Measurements from ENCODE around the gene DENND2A. TPM values are rescaled to one million over a fixed set of nuclear protein-coding genes. Genes with fewer than 3 reads are reported as not detected.

The DENND2A gene
- polyA plus RNA-seq, 2 of the 4 experiments (the other 2 are of a cell fraction): 0.37 to 0.63 TPM

DNA sequence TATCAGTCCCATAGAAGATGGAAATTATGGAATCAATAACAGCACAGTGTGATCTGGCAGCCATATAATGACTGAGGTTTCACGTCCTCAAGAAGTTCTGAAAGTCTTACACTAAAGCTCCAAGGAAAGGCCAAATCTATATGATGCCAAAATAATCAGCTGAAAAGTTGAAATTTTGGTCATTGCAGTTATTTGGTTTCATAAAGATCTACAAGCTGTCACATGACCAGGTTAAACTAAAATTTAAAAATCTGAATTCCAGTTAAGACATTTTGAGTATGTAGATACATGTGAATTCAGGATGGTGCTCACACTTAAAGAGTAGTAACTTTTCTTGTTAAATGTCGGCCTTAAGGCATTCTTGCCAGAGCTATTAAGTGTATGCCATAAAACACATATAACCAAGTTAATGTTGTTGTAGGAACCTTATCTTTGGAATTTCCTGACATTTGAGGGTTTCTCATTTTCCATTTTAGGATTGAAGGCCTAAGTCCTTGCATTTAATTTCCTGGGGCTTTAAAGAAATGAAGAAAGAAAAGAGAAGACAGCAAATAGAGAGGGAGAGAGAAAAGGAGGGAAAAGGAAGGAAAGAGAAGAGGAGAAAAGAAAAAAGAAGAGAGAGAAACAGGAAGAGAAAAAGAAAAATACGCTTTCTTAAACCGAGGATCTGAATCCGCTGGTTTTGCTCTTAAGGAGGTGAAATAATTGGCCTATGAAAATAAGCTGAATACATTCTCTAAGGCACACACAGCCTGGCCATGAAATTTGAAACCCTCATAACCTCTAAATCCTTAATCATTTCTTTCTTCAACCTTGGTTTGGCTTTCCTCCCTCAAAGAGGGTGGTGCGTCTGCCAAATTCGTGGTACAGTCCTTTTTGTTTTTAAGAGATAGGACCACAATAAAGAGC, 43.8 kb downstream of the DENND2A start:
- no peak overlapping the region for H3K27ac ChIP-seq
- FAIRE-seq (peak; percentile 73), DNase-seq (ENCODE audit: low read depth in 1 of 2, low spot score in 1 of 2) (no peak), ATAC-seq (no peak)
- ChIA-PET CTCF (interaction anchor here (0.8 to 2.4 kb wide), 6 partner anchors 10 to 121 kb away, joined by 3 to 11 read pairs (median 3); no protein-coding TSS in a partner anchor), POLR2A (interaction anchor here (1.3 kb wide), 1 partner anchor 44 kb away, joined by 7 read pairs; no protein-coding TSS in a partner anchor)
- H3K9me3 ChIP-seq: no peaks in the 10 kb centered on the region
- TF ChIP-seq ESRRA (IDR thresholded peaks at IDR 0.05; ENCODE audit: borderline replicate concordance, low read length) (no peak), MYC (IDR thresholded peaks at IDR 0.05; ENCODE audit: borderline replicate concordance, low read length) (no peak), FOSB (CRISPR knock-in tag; IDR thresholded peaks at IDR 0.05) (no peak), HES2 (IDR thresholded peaks at IDR 0.05) (no peak), JUNB (IDR thresholded peaks at IDR 0.05) (no peak), SREBF2 (IDR thresholded peaks at IDR 0.05) (no peak), EP300 (IDR thresholded peaks at IDR 0.05) (no peak), HOXA7 (CRISPR knock-in tag; IDR thresholded peaks at IDR 0.05) (no peak), HOXB5 (CRISPR knock-in tag; IDR thresholded peaks at IDR 0.05) (no peak), MAFK (IDR thresholded peaks at IDR 0.05; ENCODE audit: partially characterized antibody) (no peak), MAZ (IDR thresholded peaks at IDR 0.05; ENCODE audit: borderline replicate concordance, low read depth, low read length) (no peak), SMC3 (IDR thresholded peaks at IDR 0.05) (no peak), RFX5 (IDR thresholded peaks at IDR 0.05) (no peak), HOXB13 (CRISPR knock-in tag; IDR thresholded peaks at IDR 0.05; ENCODE audit: low read depth) (no peak), ZC3H11A (IDR thresholded peaks at IDR 0.05) (no peak), JUN (IDR thresholded peaks at IDR 0.05) (no peak), POLR2A (IDR thresholded peaks at IDR 0.05; ENCODE audit: low read length) (no peak)
- TF ChIP-seq, protein P1, sequence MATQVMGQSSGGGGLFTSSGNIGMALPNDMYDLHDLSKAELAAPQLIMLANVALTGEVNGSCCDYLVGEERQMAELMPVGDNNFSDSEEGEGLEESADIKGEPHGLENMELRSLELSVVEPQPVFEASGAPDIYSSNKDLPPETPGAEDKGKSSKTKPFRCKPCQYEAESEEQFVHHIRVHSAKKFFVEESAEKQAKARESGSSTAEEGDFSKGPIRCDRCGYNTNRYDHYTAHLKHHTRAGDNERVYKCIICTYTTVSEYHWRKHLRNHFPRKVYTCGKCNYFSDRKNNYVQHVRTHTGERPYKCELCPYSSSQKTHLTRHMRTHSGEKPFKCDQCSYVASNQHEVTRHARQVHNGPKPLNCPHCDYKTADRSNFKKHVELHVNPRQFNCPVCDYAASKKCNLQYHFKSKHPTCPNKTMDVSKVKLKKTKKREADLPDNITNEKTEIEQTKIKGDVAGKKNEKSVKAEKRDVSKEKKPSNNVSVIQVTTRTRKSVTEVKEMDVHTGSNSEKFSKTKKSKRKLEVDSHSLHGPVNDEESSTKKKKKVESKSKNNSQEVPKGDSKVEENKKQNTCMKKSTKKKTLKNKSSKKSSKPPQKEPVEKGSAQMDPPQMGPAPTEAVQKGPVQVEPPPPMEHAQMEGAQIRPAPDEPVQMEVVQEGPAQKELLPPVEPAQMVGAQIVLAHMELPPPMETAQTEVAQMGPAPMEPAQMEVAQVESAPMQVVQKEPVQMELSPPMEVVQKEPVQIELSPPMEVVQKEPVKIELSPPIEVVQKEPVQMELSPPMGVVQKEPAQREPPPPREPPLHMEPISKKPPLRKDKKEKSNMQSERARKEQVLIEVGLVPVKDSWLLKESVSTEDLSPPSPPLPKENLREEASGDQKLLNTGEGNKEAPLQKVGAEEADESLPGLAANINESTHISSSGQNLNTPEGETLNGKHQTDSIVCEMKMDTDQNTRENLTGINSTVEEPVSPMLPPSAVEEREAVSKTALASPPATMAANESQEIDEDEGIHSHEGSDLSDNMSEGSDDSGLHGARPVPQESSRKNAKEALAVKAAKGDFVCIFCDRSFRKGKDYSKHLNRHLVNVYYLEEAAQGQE (IDR thresholded peaks at IDR 0.05): no peak
- TF ChIP-seq, protein P2, sequence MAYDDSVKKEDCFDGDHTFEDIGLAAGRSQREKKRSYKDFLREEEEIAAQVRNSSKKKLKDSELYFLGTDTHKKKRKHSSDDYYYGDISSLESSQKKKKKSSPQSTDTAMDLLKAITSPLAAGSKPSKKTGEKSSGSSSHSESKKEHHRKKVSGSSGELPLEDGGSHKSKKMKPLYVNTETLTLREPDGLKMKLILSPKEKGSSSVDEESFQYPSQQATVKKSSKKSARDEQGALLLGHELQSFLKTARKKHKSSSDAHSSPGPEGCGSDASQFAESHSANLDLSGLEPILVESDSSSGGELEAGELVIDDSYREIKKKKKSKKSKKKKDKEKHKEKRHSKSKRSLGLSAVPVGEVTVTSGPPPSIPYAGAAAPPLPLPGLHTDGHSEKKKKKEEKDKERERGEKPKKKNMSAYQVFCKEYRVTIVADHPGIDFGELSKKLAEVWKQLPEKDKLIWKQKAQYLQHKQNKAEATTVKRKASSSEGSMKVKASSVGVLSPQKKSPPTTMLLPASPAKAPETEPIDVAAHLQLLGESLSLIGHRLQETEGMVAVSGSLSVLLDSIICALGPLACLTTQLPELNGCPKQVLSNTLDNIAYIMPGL (CRISPR knock-in tag; IDR thresholded peaks at IDR 0.05; ENCODE audit: borderline replicate concordance): no peak
- H3K4me3 ChIP-seq: no peak overlapping the region
- peaks cover 7% of the 10 kb centered on the region; the same call in 1 of the 3 replicates for H3K4me1 ChIP-seq
- WGBS (ENCODE audit: missing lambda C conversion rate): 86% methylated on average over 7 of the region's 7 CpGs
- H3K4me2 ChIP-seq: no peak overlapping the region

GRCh38 chr7:140595468-140596092, 45.0 kb downstream of the DENND2A start:
- TF ChIP-seq PBX3 (IDR thresholded peaks at IDR 0.05) (no peak), MAFK (IDR thresholded peaks at IDR 0.05; ENCODE audit: partially characterized antibody) (no peak), CBX2 (IDR thresholded peaks at IDR 0.05; ENCODE audit: borderline replicate concordance, low read depth) (no peak), JUN (IDR thresholded peaks at IDR 0.05) (no peak)
- ATAC-seq (no peak), FAIRE-seq (no peak), DNase-seq (ENCODE audit: low read depth in 1 of 2, low spot score in 1 of 2) (no peak)
- WGBS (ENCODE audit: missing lambda C conversion rate): 89% methylated on average over 15 of the region's 15 CpGs
- no peak overlapping the region for H3K4me3 ChIP-seq
- no peaks in the 10 kb centered on the region for H3K9me3 ChIP-seq
- CTCF ChIA-PET: interaction anchor here (0.7 to 2.4 kb wide), 7 partner anchors 10 to 78 kb away, joined by 3 to 11 read pairs (median 3); no protein-coding TSS in a partner anchor
- H3K4me1 ChIP-seq: peaks cover 10% of the 10 kb centered on the region; the same call in 1 of the 3 replicates
- H3K4me2 ChIP-seq: no peak overlapping the region
- H3K27ac ChIP-seq: no peak overlapping the region
- POLR2A ChIA-PET: interaction anchor here (1.3 kb wide), 1 partner anchor 46 kb away, joined by 7 read pairs; no protein-coding TSS in a partner anchor

Data from A549 (cell line).